ENCODE measurements around the gene SEMA3B.
"Not testable (repeated sequence)": the region's sequence is repeated elsewhere in the genome, so short reads cannot be mapped to it uniquely, and the experiment has no call there.

SEMA3B gene

GRCh38 chr3:50238549-50239026 is 30.4 kb upstream of the SEMA3B start:
- DNase-seq = peak; percentile 4

DNA sequence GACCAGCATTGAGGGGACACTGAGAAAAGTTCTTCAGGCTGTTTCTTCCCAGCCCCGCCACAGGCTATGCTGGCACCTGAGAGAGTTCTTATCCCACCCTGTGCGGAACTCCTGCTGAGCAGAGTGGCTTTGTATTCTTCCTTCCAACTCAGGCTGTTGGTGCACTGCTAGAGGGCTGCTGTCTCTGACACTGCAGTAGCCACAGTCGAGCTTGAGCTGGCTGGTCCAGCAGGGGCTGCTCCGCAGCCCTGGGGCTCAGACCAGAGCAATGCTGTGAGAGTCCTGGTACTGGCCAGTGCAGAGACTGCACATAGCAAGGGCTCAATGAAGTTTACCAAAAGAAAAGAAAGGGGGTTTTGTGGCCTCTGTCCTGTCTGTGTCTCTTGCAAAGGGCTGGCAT is 29.3 kb upstream of the SEMA3B start:
- no peak for DNase-seq

GRCh38 chr3:50241163-50241562 is 27.8 kb upstream of the SEMA3B start:
- DNase-seq = no peak

GRCh38 chr3:50241713-50242380 is 27.1 kb upstream of the SEMA3B start:
- DNase-seq = no peak

GRCh38 chr3:50242381-50242770 is 26.6 kb upstream of the SEMA3B start:
- no peak for DNase-seq

DNA sequence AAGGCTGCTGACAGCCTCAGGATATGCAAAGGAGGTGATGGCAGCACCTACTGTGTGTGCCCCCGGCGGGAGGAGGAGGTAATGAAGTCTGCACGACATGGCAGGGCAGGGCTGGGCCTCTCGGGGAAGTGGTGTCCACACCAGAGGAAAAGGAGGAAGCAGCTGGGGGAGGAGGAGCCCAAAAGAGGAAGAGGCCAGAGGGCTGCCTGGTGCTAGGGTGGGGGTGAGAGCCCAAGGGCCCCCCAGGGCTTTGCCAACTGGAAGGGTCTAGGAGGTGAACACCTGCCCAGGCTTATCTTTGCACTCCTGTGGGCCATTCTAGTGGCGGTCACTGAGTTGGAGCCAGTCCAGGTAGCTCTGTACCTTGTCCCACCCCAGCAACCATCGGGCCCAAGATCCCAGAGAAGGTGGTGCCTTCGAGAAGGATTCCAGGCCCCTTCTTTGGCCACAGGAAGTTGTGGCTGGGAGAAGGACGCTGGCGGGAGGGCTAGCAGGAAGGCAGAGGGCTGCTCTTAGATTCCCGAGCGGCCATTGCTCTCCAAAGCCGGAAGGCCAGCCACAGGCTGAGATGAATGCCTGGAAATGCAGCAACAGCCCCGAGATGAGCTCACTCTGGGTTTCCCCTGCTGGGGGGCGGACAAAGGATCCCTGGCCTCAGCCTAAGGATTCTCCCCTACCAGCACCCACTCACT is 25.9 kb upstream of the SEMA3B start:
- DNase-seq = no peak

DNA sequence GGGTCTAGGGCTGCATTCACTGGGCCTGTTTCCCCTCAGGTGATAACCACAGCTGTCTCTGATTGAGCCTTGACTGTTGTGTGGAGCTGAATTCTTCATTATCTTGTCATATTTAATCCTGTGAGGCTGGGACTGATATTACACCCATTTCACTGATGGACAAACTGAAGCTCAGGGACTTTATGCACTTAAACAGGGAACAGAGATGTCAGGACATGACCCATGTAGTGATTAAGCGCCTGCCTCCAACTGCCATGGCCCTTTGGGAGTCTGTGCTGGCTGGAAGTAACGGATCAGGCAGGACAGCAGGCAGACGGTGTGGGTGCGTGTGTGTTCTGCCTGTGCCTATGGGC is 25.4 kb upstream of the SEMA3B start:
- no peak for DNase-seq

GRCh38 chr3:50244813-50245212 is 24.1 kb upstream of the SEMA3B start:
- DNase-seq = not testable (repeated sequence)

- no peak for DNase-seq
These were observed 23.6 kb upstream of the SEMA3B start for GRCh38 chr3:50245251-50245745.

DNA sequence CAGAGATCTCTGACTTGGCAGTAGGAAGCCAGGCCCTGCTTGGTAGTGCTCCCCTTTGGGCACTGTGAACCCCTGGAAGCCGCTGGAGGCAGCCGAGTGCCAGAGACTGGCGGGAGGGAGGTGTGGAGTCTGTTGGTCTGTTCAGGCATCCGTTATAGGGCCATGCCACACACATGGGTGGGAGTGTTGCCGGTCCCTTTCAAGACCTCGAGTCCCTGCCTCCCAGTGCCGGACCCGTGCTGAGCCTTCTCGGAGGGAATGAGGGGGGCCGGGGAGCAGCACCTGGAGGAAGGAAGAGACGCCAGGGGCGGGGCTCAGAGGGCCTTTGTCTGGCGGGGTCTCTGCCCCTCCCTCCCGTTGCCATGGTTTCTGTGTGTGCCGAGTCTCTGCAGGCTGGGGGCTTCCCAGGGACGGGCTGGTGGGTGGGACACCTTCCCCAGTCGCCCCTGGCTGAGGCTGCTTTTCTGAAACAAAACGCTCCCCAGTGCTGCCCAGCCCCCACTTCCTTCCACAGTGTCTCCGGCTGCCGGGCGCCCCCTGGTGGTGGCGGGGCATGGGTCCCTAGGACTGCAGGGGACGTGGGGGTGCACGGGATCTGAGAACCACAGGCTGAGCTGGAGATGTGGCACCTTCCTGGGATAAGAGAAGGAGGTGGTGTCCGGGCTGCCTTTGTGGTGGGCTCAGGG is 23.0 kb upstream of the SEMA3B start:
- DNase-seq = no peak

DNA sequence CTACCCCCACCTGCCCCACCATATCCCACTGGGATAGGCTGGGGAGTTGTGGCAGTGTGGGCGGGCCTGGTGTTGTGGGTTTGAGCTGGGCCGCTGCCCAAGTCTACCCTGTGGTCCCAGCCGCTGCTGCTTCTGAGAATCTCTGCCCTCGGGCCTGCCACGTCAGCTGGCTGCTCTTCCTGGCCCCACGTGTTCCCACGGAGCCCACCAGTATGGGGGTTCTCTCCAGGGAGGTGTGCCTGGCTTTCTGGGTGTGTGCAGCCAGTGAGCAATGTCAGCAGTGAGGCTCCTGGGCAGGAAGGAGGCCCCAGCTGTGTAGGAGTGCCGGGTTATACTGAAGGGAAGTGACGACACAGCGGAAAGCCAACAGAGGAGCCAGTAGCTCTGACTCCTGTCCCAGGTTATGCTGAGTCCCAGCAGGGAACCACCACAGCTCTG is 22.4 kb upstream of the SEMA3B start:
- no peak for DNase-seq

- DNase-seq = no peak
These were observed 20.6 kb upstream of the SEMA3B start for GRCh38 chr3:50248387-50248786.

- no peak for DNase-seq
These were observed 19.5 kb upstream of the SEMA3B start for GRCh38 chr3:50249457-50249856.

GRCh38 chr3:50250514-50250913 is 18.4 kb upstream of the SEMA3B start:
- DNase-seq = no peak

- DNase-seq = no peak
These were observed 17.7 kb upstream of the SEMA3B start for GRCh38 chr3:50251220-50251619.

DNA sequence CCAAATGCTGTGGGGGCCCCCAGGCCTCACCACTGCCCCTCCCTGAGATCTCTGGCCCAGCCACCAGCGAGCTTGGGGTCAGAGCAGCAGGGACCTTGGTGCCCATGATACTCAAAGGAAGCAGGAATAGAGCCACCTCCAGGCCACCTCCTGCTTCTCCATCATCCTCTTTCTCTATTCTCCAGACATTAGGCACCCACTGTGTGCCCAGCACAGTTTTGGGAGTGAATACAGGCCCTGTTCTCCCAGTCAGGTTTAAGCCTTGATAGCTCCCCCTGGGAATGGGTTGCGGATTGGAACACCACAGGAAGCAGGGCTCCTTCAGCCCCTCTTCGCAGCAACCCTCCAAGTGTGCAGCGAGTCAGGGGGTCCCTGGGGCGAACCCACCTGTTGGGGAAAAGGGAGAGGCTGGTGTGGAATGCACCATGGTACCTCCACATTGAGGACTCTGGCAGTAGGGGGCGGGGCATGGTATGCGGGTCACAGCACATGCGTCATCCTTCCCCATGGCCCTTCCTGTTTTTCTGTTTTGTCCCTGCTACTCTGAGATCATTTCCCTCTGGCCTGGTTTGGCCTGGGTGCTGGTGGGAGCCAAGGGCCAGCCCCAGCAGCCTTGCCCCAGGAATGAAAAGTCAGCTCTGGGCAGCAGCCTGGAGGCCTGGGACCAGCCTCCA is 14.2 kb upstream of the SEMA3B start:
- DNase-seq = no peak

DNA sequence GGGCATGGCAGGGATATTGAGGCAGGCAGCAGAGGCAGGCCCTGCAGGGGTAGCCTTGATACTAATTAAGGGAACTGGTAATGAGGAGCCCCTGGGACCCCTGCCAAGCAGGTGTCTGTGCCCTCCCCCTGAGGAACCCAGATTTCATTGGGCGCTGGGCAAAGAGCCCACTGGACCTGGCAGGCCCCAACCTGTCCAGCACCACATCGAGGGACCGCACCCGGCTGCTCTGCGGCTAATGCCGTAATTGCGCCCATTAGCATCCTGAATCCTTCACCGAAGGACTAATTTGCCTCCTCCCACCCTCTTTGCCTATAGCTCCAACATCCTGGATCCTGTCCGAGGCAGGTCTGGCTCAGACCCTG is 13.7 kb upstream of the SEMA3B start:
- no peak for DNase-seq

DNA sequence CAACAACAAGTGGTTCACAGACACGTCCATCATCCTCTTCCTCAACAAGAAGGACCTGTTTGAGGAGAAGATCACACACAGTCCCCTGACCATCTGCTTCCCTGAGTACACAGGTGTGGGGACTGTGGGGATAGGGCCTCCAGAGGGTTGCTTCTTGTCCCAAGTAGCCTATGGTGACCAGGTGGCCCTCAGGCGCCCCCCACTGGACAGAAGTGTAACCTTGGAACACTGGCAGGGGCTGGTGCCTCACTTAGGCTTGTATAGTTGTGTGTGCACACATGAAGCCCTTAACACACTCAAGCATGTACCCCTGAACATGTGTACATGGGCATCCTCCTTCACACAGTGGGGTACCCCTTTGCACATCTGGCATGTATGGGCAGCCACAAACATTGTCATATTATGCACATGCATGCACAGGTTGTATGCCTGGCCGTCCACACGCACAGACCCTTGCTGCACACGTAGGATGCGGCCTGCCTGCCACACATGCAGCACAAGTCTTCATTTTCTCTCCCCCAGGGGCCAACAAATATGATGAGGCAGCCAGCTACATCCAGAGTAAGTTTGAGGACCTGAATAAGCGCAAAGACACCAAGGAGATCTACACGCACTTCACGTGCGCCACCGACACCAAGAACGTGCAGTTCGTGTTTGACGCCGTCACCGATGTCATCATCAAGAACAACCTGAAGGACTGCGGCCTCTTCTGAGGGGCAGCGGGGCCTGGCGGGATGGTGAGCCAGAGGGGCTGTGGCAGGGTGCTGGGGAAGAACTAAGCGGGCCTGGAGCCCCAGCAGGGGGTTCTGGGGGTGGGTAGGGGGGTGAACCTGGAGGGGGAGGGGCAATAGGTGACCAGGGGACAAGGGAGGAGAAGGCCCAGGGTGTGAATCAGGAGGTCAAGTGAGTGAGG is 11.7 kb upstream of the SEMA3B start:
- no peak for DNase-seq

DNA sequence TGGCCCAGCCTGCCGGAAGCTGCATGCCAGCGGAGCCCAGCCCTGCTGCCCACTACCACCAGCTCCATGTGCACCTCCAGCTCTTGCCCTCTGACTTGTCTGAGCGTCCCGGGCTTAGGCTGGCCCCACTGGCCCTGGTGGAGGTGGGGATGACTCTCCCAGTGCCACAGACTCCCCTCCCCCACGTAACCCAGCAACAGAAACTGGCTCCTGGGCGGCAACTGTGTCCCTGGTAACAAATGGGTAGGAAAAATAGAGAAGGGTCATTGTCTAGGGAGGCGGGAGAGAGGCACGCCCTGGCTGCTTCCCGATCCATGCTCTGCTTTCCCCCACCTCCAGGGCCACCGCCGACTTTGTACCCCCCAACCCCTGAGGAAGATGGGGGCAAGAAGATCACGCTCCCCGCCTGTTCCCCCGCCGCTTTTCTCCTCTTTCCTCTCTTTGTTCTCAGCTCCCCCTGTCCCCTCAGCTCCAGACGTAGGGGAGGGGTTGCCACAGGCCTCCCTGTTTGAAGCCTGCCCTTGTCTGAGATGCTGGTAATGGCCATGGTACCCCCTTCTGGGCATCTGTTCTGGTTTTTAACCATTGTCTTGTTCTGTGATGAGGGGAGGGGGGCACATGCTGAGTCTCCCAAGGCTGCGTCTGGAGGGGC is 10.8 kb upstream of the SEMA3B start:
- no peak for DNase-seq

- no peak for DNase-seq
These were observed 10.0 kb upstream of the SEMA3B start for GRCh38 chr3:50258979-50259378.

DNA sequence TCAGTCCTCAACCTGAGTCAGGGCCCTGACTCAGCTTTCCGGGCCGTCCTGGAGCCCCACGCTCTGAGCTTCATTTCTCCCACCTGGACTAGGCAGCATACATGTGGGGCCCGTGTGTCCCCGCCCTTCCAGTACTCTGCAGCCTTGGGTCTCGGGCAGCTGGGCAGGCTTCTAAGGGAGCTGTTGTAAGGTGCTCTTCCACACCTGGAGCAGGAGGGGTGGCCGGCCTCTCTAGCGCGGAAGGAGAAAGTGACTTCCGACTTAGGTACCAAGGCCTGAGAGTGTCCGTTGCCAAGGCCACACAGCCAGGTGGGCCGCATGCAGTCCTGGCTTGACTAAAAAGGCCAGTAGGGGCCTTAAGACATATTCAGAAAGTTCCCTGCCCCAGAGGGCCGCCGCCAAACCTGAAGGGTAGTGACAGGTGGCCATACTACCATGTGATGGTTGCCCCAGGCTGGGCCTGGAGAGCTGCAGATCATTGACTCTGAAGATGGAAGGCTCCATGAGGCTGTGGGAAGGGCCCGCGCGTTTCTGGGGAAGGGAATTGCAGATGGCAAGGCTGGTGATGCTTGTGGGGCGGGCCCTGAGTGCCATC is 9.4 kb upstream of the SEMA3B start:
- DNase-seq = no peak

Data from DMS 273 treated with DMSO at 0.1 percent for 48 hours (cell line).